Right lung (tissue), 5 donors: ENCODE data around the gene RAB42. TPM values are rescaled to one million over a fixed set of nuclear protein-coding genes. Genes with fewer than 3 reads are reported as not detected.

Source experiments
- DNase-seq, 2 donors: peaks; one replicate each; pipeline ENCODE4 v3.0.0-alpha.2; 2013
- polyA plus RNA-seq, 5 donors: library from polyadenylated mRNA; unstranded; fragments of 120-200 nt; gene quantifications; one replicate each; pipeline versions ENCODE4 v1.2.1 to v1.2.3, GENCODE V29; 2013; ENCODE audit warnings: inconsistent platforms in 1 of 5, low replicate concordance in 1 of 5; ENCODE audit not compliant: insufficient read length in 5 of 5, insufficient read depth in 1 of 5

Gene RAB42
- polyA plus RNA-seq, 5 donors, result 6.2 to 7.4 (median 6.7) TPM

- DNase-seq, result peak; percentile 97
Measured at GRCh38 chr1:28642847-28643635, 51.0 kb downstream of the RAB42 start, which contains the start of gene TAF12. Gene TAF12 (minus strand): TSS chr1:28643067. CDS start chr1:28622081, 20,986 bp downstream.

GRCh38 chr1:28644494-28644893 is 52.4 kb downstream of the RAB42 start:
- DNase-seq, result no peak

Other genes starting within 250 kb of the RAB42 start
- 10 to 100 TPM; 50.5 to 67.8 (median 65.1) TPM for gene PHACTR4, start 222.5 kb upstream of the RAB42 start, polyA plus RNA-seq
- gene RCC1, start 86.2 kb upstream of the RAB42 start, polyA plus RNA-seq, result 10 to 100 TPM; 35.1 to 48.1 (median 41.3) TPM
- 10 to 100 TPM; 28.0 to 36.8 (median 29.0) TPM for gene TRNAU1AP, start 39.2 kb upstream of the RAB42 start, polyA plus RNA-seq
- gene TAF12, start 50.8 kb downstream of the RAB42 start, polyA plus RNA-seq, result 10 to 100 TPM; 29.0 to 33.9 (median 32.8) TPM
- gene RNU11, start 56.3 kb downstream of the RAB42 start, polyA plus RNA-seq, result not detected
- 10 to 100 TPM; 12.2 to 16.7 (median 16.1) TPM for gene GMEB1, start 76.5 kb downstream of the RAB42 start, polyA plus RNA-seq
- 10 to 100 TPM; 64.4 to 77.2 (median 74.9) TPM for gene YTHDF2, start 144.7 kb downstream of the RAB42 start, polyA plus RNA-seq
- gene OPRD1, start 219.9 kb downstream of the RAB42 start, polyA plus RNA-seq, result under 1 TPM; 0.15 to 0.22 (median 0.18) TPM